Trophoblast cell (in vitro differentiated cells and primary cell): ENCODE results near the gene DPY30.

Experiments used
- DNase-seq, 2 donors: peaks; one replicate each; pipeline ENCODE4 v3.0.0-alpha.2; 2016
- H2AFZ ChIP-seq: 2 replicates; pipeline ENCODE4 v1.6.1; 2013; ENCODE audit warnings: low read length, moderate library complexity, mild to moderate bottlenecking; ENCODE audit not compliant: insufficient read depth, poor library complexity
- H2AK5ac ChIP-seq: 2 replicates; pipeline ENCODE4 v1.6.1; 2013; ENCODE audit warnings: mild to moderate bottlenecking, low read length
- H2BK120ac ChIP-seq: 2 replicates; pipeline ENCODE4 v1.6.1; 2013; ENCODE audit warnings: low read length, mild to moderate bottlenecking, moderate library complexity; ENCODE audit not compliant: insufficient read depth, poor library complexity
- H2BK12ac ChIP-seq: 2 replicates; pipeline ENCODE4 v1.6.1; 2013; ENCODE audit warnings: mild to moderate bottlenecking, low read length, moderate library complexity
- H2BK5ac ChIP-seq: 2 replicates; pipeline ENCODE4 v1.6.1; 2013; ENCODE audit warnings: low read length, low read depth, moderate library complexity, mild to moderate bottlenecking; ENCODE audit not compliant: poor library complexity
- H3K14ac ChIP-seq: 2 replicates; pipeline ENCODE4 v1.6.1; 2013; ENCODE audit warnings: mild to moderate bottlenecking, low read length
- H3K18ac ChIP-seq: 2 replicates; pipeline ENCODE4 v1.6.1; 2013; ENCODE audit warnings: mild to moderate bottlenecking, low read length
- H3K23ac ChIP-seq: 2 replicates; pipeline ENCODE4 v1.6.1; 2013; ENCODE audit warnings: low read length
- H3K27ac ChIP-seq: 2 replicates; pipeline ENCODE4 v1.5.1; 2013; ENCODE audit warnings: low read depth, mild to moderate bottlenecking, inconsistent platforms, low read length, moderate library complexity
- H3K27me3 ChIP-seq: 2 replicates; pipeline ENCODE4 v1.6.1; 2013; ENCODE audit warnings: inconsistent platforms, mild to moderate bottlenecking, low read length, moderate library complexity; ENCODE audit not compliant: insufficient read depth
- H3K36me3 ChIP-seq, 2 experiments: 1 replicate in 1 of 2; 2 replicates in 1 of 2; pipeline ENCODE4 v1.6.1; 2013; ENCODE audit warnings: low read length in 2 of 2, mild to moderate bottlenecking in 2 of 2, moderate library complexity in 1 of 2; ENCODE audit not compliant: insufficient read depth in 2 of 2, control insufficient read depth in 1 of 2
- H3K4ac ChIP-seq: 2 replicates; pipeline ENCODE4 v1.6.1; 2013; ENCODE audit warnings: low read depth, mild to moderate bottlenecking, low read length, moderate library complexity
- H3K4me1 ChIP-seq, 2 experiments: 1 replicate in 1 of 2; 2 replicates in 1 of 2; pipeline ENCODE4 v1.6.1; 2013; ENCODE audit warnings: low read length in 2 of 2, mild to moderate bottlenecking in 2 of 2, moderate library complexity in 1 of 2; ENCODE audit not compliant: insufficient read depth in 2 of 2, control insufficient read depth in 1 of 2
- H3K4me2 ChIP-seq: 2 replicates; pipeline ENCODE4 v1.6.1; 2013; ENCODE audit warnings: inconsistent platforms, mild to moderate bottlenecking, low read length, moderate library complexity
- H3K4me3 ChIP-seq: 2 replicates; pipeline ENCODE4 v1.5.1; 2013; ENCODE audit warnings: mild to moderate bottlenecking, low read depth, low read length, inconsistent platforms
- H3K79me1 ChIP-seq: one replicate; pipeline ENCODE4 v1.6.1; 2013; ENCODE audit warnings: low read length
- H3K79me2 ChIP-seq: 2 replicates; pipeline ENCODE4 v1.6.1; 2013; ENCODE audit warnings: low read length, mild to moderate bottlenecking; ENCODE audit not compliant: control insufficient read depth, insufficient read depth, poor library complexity
- H3K9ac ChIP-seq: 2 replicates; pipeline ENCODE4 v1.6.1; 2013; ENCODE audit warnings: mild to moderate bottlenecking, low read length
- H3K9me3 ChIP-seq: 2 replicates; pipeline ENCODE4 v1.6.1; 2013; ENCODE audit warnings: low read depth, mild to moderate bottlenecking, control low read depth, inconsistent platforms, low read length; ENCODE audit not compliant: insufficient read depth
- H4K12ac ChIP-seq: 2 replicates; pipeline ENCODE4 v1.6.1; 2013; ENCODE audit warnings: low read depth, mild to moderate bottlenecking, low read length, moderate library complexity
- H4K8ac ChIP-seq: 2 replicates; pipeline ENCODE4 v1.6.1; 2013; ENCODE audit warnings: low read depth, mild to moderate bottlenecking, low read length, moderate library complexity
- H4K91ac ChIP-seq: one replicate; pipeline ENCODE4 v1.6.1; 2013; ENCODE audit warnings: low read depth, mild to moderate bottlenecking, low read length, moderate library complexity
- WGBS: extraction: QIAGEN DNeasy Blood & Tissue Kit; methylation state at CpG from one replicate; pipeline ENCODE4 v1.1.7; 2013; ENCODE audit warnings: missing lambda C conversion rate; ENCODE audit not compliant: insufficient read length, insufficient coverage; ENCODE audit errors: extremely low coverage; 5-methylcytosine and 5-hydroxymethylcytosine counted together

The DPY30 gene

DNA sequence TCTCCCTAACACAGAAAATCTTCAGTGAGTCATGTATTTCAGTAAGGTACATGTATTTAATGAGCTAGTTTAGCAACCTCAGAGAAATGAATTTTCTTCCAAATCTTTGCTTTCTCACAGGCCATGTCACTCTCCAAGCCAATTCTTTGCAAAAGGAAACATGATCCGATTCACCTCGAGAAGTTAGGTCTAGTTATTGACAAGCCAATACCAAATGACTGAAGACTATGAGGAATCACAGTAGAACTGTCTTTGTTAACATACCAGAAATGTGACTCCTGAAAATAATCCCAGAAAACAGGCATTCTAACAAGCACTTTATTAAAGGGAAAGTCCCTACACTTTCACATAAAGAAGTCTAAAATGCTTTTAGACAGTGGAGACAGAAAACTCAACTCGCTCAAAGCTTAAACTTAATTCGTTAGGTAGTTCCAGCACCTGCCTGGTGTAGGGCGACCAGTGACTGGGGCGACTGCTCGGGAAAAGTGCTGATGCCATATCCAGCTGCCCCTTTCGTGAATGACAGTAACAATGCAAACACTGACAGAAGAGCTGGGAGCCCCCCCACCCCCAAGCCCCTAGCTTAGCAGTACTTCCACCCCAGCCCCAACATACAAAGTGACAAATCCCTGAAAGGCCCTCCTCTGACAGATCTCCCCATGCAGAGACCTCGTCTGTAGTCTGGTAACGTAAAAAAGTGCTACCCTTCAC lies 30.6 kb downstream of the DPY30 start:
- WGBS: no CpG with 5 or more reads among the region's 10 CpGs
- peak in 1 of 2 donors; percentile 27 for DNase-seq

DNA sequence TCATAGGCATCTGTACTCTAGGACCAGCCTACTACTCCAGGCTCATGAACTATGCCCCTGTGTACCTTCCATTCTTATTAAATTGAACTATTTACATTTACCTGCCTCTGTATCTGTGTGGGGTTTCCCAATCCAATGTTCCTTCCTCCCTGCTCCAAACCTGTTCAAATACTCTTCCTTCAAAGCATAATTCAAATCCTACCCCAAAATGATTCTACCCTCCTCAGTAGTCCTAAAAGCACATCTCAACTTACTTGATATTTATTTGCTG lies 32.5 kb downstream of the DPY30 start:
- Histone ChIP-seq H3K79me2 (peaks cover 21% of the 10 kb centered on the region), H3K27me3 (no peaks in the 10 kb centered on the region), H2BK5ac (no peak overlapping the region), H3K9me3 (peaks cover 3% of the 10 kb centered on the region), H2BK120ac (no peak overlapping the region), H3K23ac (no peak overlapping the region), H3K4me1 (peaks cover 0 to 8% of the 10 kb centered on the region in 2 experiments), H3K9ac (no peak overlapping the region), H2AFZ (no peak overlapping the region), H3K4me2 (no peak overlapping the region), H4K8ac (no peak overlapping the region), H3K4me3 (no peak overlapping the region), H3K18ac (no peak overlapping the region), H4K91ac (no peak overlapping the region), H2BK12ac (no peak overlapping the region), H4K12ac (no peak overlapping the region), H3K27ac (no peak overlapping the region), H3K79me1 (peaks cover 14% of the 10 kb centered on the region), H3K4ac (peak overlapping the region; percentile 94), H2AK5ac (no peak overlapping the region), H3K36me3 (peaks cover 0 to 1% of the 10 kb centered on the region in 2 experiments), H3K14ac (no peak overlapping the region)
- no peak for DNase-seq

More for the DNA sequence above, 30.6 kb downstream of the DPY30 start:
- Histone ChIP-seq H4K91ac (peak overlapping the region; percentile 82), H3K14ac (peak overlapping the region; percentile 92), H3K79me2 (peaks cover 21% of the 10 kb centered on the region), H2BK5ac (peak overlapping the region; percentile 91), H3K27me3 (no peaks in the 10 kb centered on the region), H2BK12ac (no peak overlapping the region), H3K23ac (peak overlapping the region; percentile 99), H3K4me1 (peaks cover 0 to 4% of the 10 kb centered on the region in 2 experiments), H2BK120ac (no peak overlapping the region), H3K27ac (peak overlapping the region; percentile 87), H3K9me3 (peaks cover 3% of the 10 kb centered on the region), H3K4me3 (peak overlapping the region; percentile 86), H4K8ac (peak overlapping the region; percentile 55), H3K4me2 (peak overlapping the region; percentile 88), H3K36me3 (peaks cover 0 to 1% of the 10 kb centered on the region in 2 experiments), H3K79me1 (peaks cover 14% of the 10 kb centered on the region), H2AK5ac (no peak overlapping the region), H2AFZ (no peak overlapping the region), H3K18ac (peak overlapping the region; percentile 91), H3K4ac (peak overlapping the region; percentile 69), H4K12ac (no peak overlapping the region), H3K9ac (peak overlapping the region; percentile 89)

DNA sequence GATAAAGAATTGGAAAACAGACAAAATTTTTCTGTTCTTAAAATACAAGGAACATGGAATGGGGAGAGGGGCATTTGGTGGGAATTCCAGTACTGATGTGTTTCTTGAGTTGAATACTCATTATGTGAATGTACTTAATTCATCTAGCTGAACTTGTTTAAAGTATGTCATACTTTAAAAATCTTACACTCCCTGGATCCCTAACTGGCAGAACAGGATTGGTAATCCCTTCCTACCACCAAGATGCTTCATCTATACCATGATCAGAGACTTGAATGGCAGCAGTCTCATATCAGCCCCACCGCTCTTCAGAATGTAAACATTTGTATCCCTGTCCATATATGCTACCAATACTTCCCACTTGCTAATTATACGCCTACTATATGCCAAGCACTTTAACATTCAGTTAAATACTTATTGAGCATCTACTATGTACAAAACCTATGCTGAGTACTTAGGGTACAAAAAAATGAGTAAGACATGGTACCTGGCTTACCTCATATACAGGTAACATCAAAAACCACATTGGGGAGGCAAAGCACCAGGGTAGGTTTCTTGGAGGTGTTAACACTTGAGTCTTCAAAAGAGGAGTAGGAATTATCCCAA lies 34.1 kb downstream of the DPY30 start:
- peaks cover 22% of the 10 kb centered on the region for H3K79me2 ChIP-seq

DNA sequence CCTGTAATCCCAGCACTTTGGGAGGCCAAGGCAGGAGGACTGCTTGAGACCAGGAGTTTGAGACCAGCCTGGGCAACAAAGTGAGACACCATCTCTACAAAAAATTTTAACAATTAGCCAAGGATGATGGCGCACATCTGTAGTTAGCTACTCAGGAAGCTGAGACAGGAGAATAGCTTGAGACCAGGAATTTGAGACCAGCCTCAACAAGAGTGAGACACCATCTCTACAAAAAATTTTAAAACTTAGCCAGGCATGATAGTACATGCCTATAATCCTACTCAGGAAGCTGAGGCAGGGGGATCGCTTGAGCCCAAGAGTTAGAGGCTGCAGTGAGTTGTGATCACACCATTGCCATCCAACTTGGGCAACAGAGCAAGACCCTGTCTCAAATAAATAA lies 35.8 kb downstream of the DPY30 start:
- peaks cover 3 to 11% of the 10 kb centered on the region in 2 experiments for H3K4me1 ChIP-seq
- H4K12ac ChIP-seq: no peak overlapping the region
- no peak overlapping the region for H2BK5ac ChIP-seq
- no peak overlapping the region for H3K9ac ChIP-seq
- no peak overlapping the region for H2AFZ ChIP-seq
- no peak overlapping the region for H3K23ac ChIP-seq
- H3K4me2 ChIP-seq: no peak overlapping the region
- H4K91ac ChIP-seq: peak overlapping the region; percentile 47
- peak overlapping the region; percentile 96 for H3K4ac ChIP-seq
- H4K8ac ChIP-seq: no peak overlapping the region
- peak; percentile 26 to 76 for DNase-seq
- H3K79me2 ChIP-seq: peaks cover 18% of the 10 kb centered on the region
- H3K79me1 ChIP-seq: peaks cover 3% of the 10 kb centered on the region
- no peak overlapping the region for H3K14ac ChIP-seq
- no peak overlapping the region for H2BK12ac ChIP-seq
- no peaks in the 10 kb centered on the region for H3K9me3 ChIP-seq
- peaks cover 0 to 1% of the 10 kb centered on the region in 2 experiments for H3K36me3 ChIP-seq
- H3K27ac ChIP-seq: peak overlapping the region; percentile 9
- no peaks in the 10 kb centered on the region for H3K27me3 ChIP-seq
- H2AK5ac ChIP-seq: no peak overlapping the region
- H3K18ac ChIP-seq: no peak overlapping the region
- no peak overlapping the region for H3K4me3 ChIP-seq
- no peak overlapping the region for H2BK120ac ChIP-seq
- no CpG with 5 or more reads among the region's 2 CpGs for WGBS

More for the DNA sequence above, 34.1 kb downstream of the DPY30 start:
- Histone ChIP-seq H3K14ac (no peak overlapping the region), H2AFZ (no peak overlapping the region), H2BK5ac (no peak overlapping the region), H2AK5ac (no peak overlapping the region), H3K18ac (no peak overlapping the region), H3K4me2 (no peak overlapping the region), H2BK120ac (no peak overlapping the region), H4K8ac (no peak overlapping the region), H4K91ac (no peak overlapping the region), H3K27me3 (no peaks in the 10 kb centered on the region), H2BK12ac (no peak overlapping the region), H3K9me3 (peaks cover 3% of the 10 kb centered on the region), H3K36me3 (peaks cover 0 to 1% of the 10 kb centered on the region in 2 experiments), H3K4ac (no peak overlapping the region), H3K23ac (no peak overlapping the region), H3K4me1 (peaks cover 0 to 11% of the 10 kb centered on the region in 2 experiments), H4K12ac (no peak overlapping the region), H3K9ac (no peak overlapping the region), H3K4me3 (no peak overlapping the region), H3K27ac (no peak overlapping the region), H3K79me1 (peaks cover 11% of the 10 kb centered on the region)
- peak; percentile 33 to 73 for DNase-seq
- WGBS: no CpG with 5 or more reads among the region's 2 CpGs
